Testis (tissue), 2 donors: Measurements from ENCODE around the gene ZNF345.

Experiments
- POLR2A ChIP-seq: fragments of 450-650 bp; IDR thresholded peaks from one replicate; pipeline ENCODE4 v1.6.1; 2017; ENCODE audit warnings: antibody characterized with exemption, mild to moderate bottlenecking, moderate library complexity
- TF ChIP-seq, protein P1 (sequence below), 3 experiments: fragments of 450-650 bp in 2 of 3; fragments of 200-600 bp in 1 of 3; sonication (generic) in 1 of 3; IDR thresholded peaks; one replicate each; pipeline ENCODE4 v1.5.1; 2016 to 2019; ENCODE audit warnings: antibody characterized with exemption in 3 of 3, mild to moderate bottlenecking in 2 of 3, moderate library complexity in 1 of 3

DNA sequence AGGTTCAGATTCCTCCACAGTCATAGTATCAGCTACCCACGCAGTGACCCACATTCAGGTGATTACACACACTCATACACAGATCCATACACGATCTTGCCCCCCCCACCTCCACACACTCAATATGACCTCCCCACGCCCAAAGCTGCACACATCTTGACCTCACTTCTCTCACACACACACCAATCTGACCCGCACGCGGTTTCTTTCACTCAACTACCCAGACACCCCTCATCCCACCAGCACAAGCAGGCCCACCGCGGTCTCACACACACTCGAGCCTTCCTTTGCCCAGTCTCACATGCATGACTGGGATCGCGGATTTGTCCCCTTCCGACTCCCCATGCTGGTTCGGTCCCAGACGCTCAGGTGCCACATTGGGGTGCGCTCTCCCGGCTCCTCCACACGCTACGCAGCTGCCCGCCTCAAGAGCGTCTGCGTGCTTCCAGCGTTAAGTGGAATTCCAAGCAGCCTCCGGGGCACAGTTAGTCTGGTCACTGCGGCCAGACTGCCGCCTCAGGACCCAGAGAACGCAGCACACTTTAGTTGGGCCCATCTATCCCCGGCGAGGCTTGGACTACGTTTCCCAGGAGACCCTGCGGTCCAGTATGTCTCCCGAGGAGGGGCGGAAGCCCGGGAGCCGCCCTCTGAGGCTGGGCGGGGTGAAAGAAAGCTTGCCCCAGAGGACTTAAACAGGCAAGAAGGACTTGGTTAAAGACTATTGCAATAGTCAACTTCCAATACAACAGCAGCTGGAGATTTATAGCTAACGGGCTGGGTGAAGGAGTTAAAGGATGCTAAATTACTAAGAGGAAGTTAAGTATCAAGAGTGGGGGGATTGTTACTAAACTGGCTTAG is 746 bp upstream of the ZNF345 start:
- TF ChIP-seq, protein P1, sequence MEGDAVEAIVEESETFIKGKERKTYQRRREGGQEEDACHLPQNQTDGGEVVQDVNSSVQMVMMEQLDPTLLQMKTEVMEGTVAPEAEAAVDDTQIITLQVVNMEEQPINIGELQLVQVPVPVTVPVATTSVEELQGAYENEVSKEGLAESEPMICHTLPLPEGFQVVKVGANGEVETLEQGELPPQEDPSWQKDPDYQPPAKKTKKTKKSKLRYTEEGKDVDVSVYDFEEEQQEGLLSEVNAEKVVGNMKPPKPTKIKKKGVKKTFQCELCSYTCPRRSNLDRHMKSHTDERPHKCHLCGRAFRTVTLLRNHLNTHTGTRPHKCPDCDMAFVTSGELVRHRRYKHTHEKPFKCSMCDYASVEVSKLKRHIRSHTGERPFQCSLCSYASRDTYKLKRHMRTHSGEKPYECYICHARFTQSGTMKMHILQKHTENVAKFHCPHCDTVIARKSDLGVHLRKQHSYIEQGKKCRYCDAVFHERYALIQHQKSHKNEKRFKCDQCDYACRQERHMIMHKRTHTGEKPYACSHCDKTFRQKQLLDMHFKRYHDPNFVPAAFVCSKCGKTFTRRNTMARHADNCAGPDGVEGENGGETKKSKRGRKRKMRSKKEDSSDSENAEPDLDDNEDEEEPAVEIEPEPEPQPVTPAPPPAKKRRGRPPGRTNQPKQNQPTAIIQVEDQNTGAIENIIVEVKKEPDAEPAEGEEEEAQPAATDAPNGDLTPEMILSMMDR (IDR thresholded peaks at IDR 0.05) = no peak
- no peak for TF ChIP-seq POLR2A
